ENCODE measurements around the gene RUNX2. TPM values are rescaled to one million over a fixed set of nuclear protein-coding genes. Genes with fewer than 3 reads are reported as not detected.

Gene RUNX2
- total and polyA plus RNA-seq, 2 experiments from 2014 or later, result 0.66 to 1.7 TPM

- no peaks in the 10 kb centered on the region for H3K9me2 ChIP-seq (ENCODE audit: insufficient read depth)
- no peak overlapping the region for H2AFZ ChIP-seq
- Mint-ChIP-seq H3K27ac (no peak overlapping the region), H3K4me3 (no peak overlapping the region), H3K9me3 (no peaks in the 10 kb centered on the region), H3K36me3 (ENCODE audit: low read depth) (no peaks in the 10 kb centered on the region), H3K4me1 (peaks cover 47% of the 10 kb centered on the region), H3K27me3 (ENCODE audit: insufficient read depth, low read depth, poor library complexity) (peaks cover 3% of the 10 kb centered on the region)
- no peak; the same call in 2 of the 3 replicates for ATAC-seq
- H3K36me3 ChIP-seq (ENCODE audit: insufficient read depth), result no peaks in the 10 kb centered on the region
- H3K79me2 ChIP-seq (replicated peaks; ENCODE audit: insufficient read depth), result no peaks in the 10 kb centered on the region
- no peak for TF ChIP-seq POLR2AphosphoS5 (IDR thresholded peaks at IDR 0.05; ENCODE audit: low read depth)
- TF ChIP-seq NANOG (IDR thresholded peaks at IDR 0.05; ENCODE audit: borderline replicate concordance), result no peak
- TF ChIP-seq EZH2phosphoT487 (IDR thresholded peaks at IDR 0.05; ENCODE audit: unreplicated experiment), result no peak
- no peak for TF ChIP-seq JUNB (IDR thresholded peaks at IDR 0.05; ENCODE audit: unreplicated experiment)
- no peak for TF ChIP-seq REST (IDR thresholded peaks at IDR 0.05; ENCODE audit: unreplicated experiment)
- TF ChIP-seq ZNF462 (CRISPR knock-in tag; IDR thresholded peaks at IDR 0.05), result no peak
- no peak for TF ChIP-seq ZNF331 (CRISPR knock-in tag; IDR thresholded peaks at IDR 0.05; ENCODE audit: low read depth)
- TF ChIP-seq EZH2 (IDR thresholded peaks at IDR 0.05; ENCODE audit: low read depth, unreplicated experiment), result no peak
- no peak for TF ChIP-seq CREB1 (CRISPR knock-in tag; IDR thresholded peaks at IDR 0.05; ENCODE audit: low read depth)
- no peak for TF ChIP-seq ETS1 (IDR thresholded peaks at IDR 0.05)
- TF ChIP-seq CTCF (conservative IDR thresholded peaks at IDR 0.05; ENCODE audit: low read depth in 2 of 2), result no peak
- TF ChIP-seq ZNF114 (CRISPR knock-in tag; IDR thresholded peaks at IDR 0.05), result no peak
- no peak for DNase-seq (ENCODE audit: low spot score)
- H3K4me2 ChIP-seq, result peak overlapping the region; percentile 35; the same call in 1 of the 2 replicates
- H4K20me1 ChIP-seq (replicated peaks; ENCODE audit: insufficient read depth), result no peaks in the 10 kb centered on the region
- H3K27ac ChIP-seq (ENCODE audit: low read depth), result no peak overlapping the region
- no peaks in the 10 kb centered on the region for H3F3A ChIP-seq (replicated peaks; ENCODE audit: low read depth)
- no peaks in the 10 kb centered on the region for H3K27me3 ChIP-seq (ENCODE audit: insufficient read depth)
- no peak overlapping the region for H3K4me3 ChIP-seq
- H3K4me1 ChIP-seq (ENCODE audit: insufficient read depth), result peaks cover 33% of the 10 kb centered on the region
Measured at GRCh38 chr6:45513843-45514242, 185.7 kb downstream of the RUNX2 start.
